ENCODE measurements around the gene RPTOR.

The RPTOR gene

GRCh38 chr17:80912476-80912875, 367.8 kb downstream of the RPTOR start:
- Histone ChIP-seq H3K27me3 (ENCODE audit: low read depth, low read length) (no peaks in the 10 kb centered on the region), H3K9me3 (ENCODE audit: control insufficient read depth in 1 of 2, low read length in 2 of 2) (no peaks in the 10 kb centered on the region), H3K36me3 (ENCODE audit: control insufficient read depth in 1 of 2, insufficient read depth in 2 of 2, low read length in 2 of 2) (peaks cover 33 to 62% of the 10 kb centered on the region in 2 donors), H3K4me1 (ENCODE audit: control insufficient read depth in 1 of 2, insufficient read depth in 2 of 2, low read length in 2 of 2) (no peaks in the 10 kb centered on the region), H3K27ac (ENCODE audit: low read length) (no peak overlapping the region), H3K4me3 (ENCODE audit: low read depth in 1 of 2, low read length in 2 of 2) (no peak overlapping the region)

- Histone ChIP-seq H3K36me3 (ENCODE audit: control insufficient read depth in 1 of 2, insufficient read depth in 2 of 2, low read length in 2 of 2) (peaks cover 22 to 60% of the 10 kb centered on the region in 2 donors), H3K9me3 (ENCODE audit: control insufficient read depth in 1 of 2, low read length in 2 of 2) (no peaks in the 10 kb centered on the region), H3K4me3 (ENCODE audit: low read depth in 1 of 2, low read length in 2 of 2) (no peak overlapping the region), H3K4me1 (ENCODE audit: control insufficient read depth in 1 of 2, insufficient read depth in 2 of 2, low read length in 2 of 2) (no peaks in the 10 kb centered on the region), H3K27ac (ENCODE audit: low read length) (no peak overlapping the region), H3K27me3 (ENCODE audit: low read depth, low read length) (no peaks in the 10 kb centered on the region)
Observed at GRCh38 chr17:80913928-80914821, 369.5 kb downstream of the RPTOR start.

GRCh38 chr17:80916246-80916645, 371.6 kb downstream of the RPTOR start:
- Histone ChIP-seq H3K27ac (ENCODE audit: low read length) (no peak overlapping the region), H3K4me3 (ENCODE audit: low read depth in 1 of 2, low read length in 2 of 2) (no peak overlapping the region), H3K36me3 (ENCODE audit: control insufficient read depth in 1 of 2, insufficient read depth in 2 of 2, low read length in 2 of 2) (peaks cover 10 to 51% of the 10 kb centered on the region in 2 donors), H3K9me3 (ENCODE audit: control insufficient read depth in 1 of 2, low read length in 2 of 2) (no peaks in the 10 kb centered on the region), H3K4me1 (ENCODE audit: control insufficient read depth in 1 of 2, insufficient read depth in 2 of 2, low read length in 2 of 2) (no peaks in the 10 kb centered on the region), H3K27me3 (ENCODE audit: low read depth, low read length) (no peaks in the 10 kb centered on the region)

GRCh38 chr17:80917716-80918560, 373.3 kb downstream of the RPTOR start:
- Histone ChIP-seq H3K9me3 (ENCODE audit: control insufficient read depth in 1 of 2, low read length in 2 of 2) (no peaks in the 10 kb centered on the region), H3K27ac (ENCODE audit: low read length) (no peak overlapping the region), H3K27me3 (ENCODE audit: low read depth, low read length) (no peaks in the 10 kb centered on the region), H3K36me3 (ENCODE audit: control insufficient read depth in 1 of 2, insufficient read depth in 2 of 2, low read length in 2 of 2) (peaks cover 5 to 49% of the 10 kb centered on the region in 2 donors), H3K4me1 (ENCODE audit: control insufficient read depth in 1 of 2, insufficient read depth in 2 of 2, low read length in 2 of 2) (no peaks in the 10 kb centered on the region), H3K4me3 (ENCODE audit: low read depth in 1 of 2, low read length in 2 of 2) (no peak overlapping the region)

GRCh38 chr17:80918731-80919130, 374.1 kb downstream of the RPTOR start:
- no peaks in the 10 kb centered on the region for H3K9me3 ChIP-seq (ENCODE audit: control insufficient read depth in 1 of 2, low read length in 2 of 2)
- H3K4me3 ChIP-seq (ENCODE audit: low read depth in 1 of 2, low read length in 2 of 2), result no peak overlapping the region
- H3K36me3 ChIP-seq (ENCODE audit: control insufficient read depth in 1 of 2, insufficient read depth in 2 of 2, low read length in 2 of 2), result peaks cover 10 to 53% of the 10 kb centered on the region in 2 donors
- no peak overlapping the region for H3K27ac ChIP-seq (ENCODE audit: low read length)
- H3K4me1 ChIP-seq (ENCODE audit: control insufficient read depth in 1 of 2, insufficient read depth in 2 of 2, low read length in 2 of 2), result no peaks in the 10 kb centered on the region
- no peaks in the 10 kb centered on the region for H3K27me3 ChIP-seq (ENCODE audit: low read depth, low read length)

- Histone ChIP-seq H3K9me3 (ENCODE audit: control insufficient read depth in 1 of 2, low read length in 2 of 2) (no peaks in the 10 kb centered on the region), H3K27ac (ENCODE audit: low read length) (no peak overlapping the region), H3K36me3 (ENCODE audit: control insufficient read depth in 1 of 2, insufficient read depth in 2 of 2, low read length in 2 of 2) (peaks cover 10 to 54% of the 10 kb centered on the region in 2 donors), H3K4me3 (ENCODE audit: low read depth in 1 of 2, low read length in 2 of 2) (no peak overlapping the region), H3K27me3 (ENCODE audit: low read depth, low read length) (no peaks in the 10 kb centered on the region), H3K4me1 (ENCODE audit: control insufficient read depth in 1 of 2, insufficient read depth in 2 of 2, low read length in 2 of 2) (no peaks in the 10 kb centered on the region)
Observed at GRCh38 chr17:80919331-80920311, 375.0 kb downstream of the RPTOR start.

- no peaks in the 10 kb centered on the region for H3K9me3 ChIP-seq (ENCODE audit: control insufficient read depth in 1 of 2, low read length in 2 of 2)
- H3K27me3 ChIP-seq (ENCODE audit: low read depth, low read length), result no peaks in the 10 kb centered on the region
- H3K4me1 ChIP-seq (ENCODE audit: control insufficient read depth in 1 of 2, insufficient read depth in 2 of 2, low read length in 2 of 2), result no peaks in the 10 kb centered on the region
- H3K27ac ChIP-seq (ENCODE audit: low read length), result no peak overlapping the region
- peaks cover 13 to 59% of the 10 kb centered on the region in 2 donors for H3K36me3 ChIP-seq (ENCODE audit: control insufficient read depth in 1 of 2, insufficient read depth in 2 of 2, low read length in 2 of 2)
- no peak overlapping the region for H3K4me3 ChIP-seq (ENCODE audit: low read depth in 1 of 2, low read length in 2 of 2)
Observed at GRCh38 chr17:80920441-80920840, 375.8 kb downstream of the RPTOR start.

GRCh38 chr17:80921159-80921558, 376.5 kb downstream of the RPTOR start:
- Histone ChIP-seq H3K27me3 (ENCODE audit: low read depth, low read length) (no peaks in the 10 kb centered on the region), H3K4me1 (ENCODE audit: control insufficient read depth in 1 of 2, insufficient read depth in 2 of 2, low read length in 2 of 2) (no peaks in the 10 kb centered on the region), H3K9me3 (ENCODE audit: control insufficient read depth in 1 of 2, low read length in 2 of 2) (no peaks in the 10 kb centered on the region), H3K36me3 (ENCODE audit: control insufficient read depth in 1 of 2, insufficient read depth in 2 of 2, low read length in 2 of 2) (peaks cover 17 to 62% of the 10 kb centered on the region in 2 donors), H3K4me3 (ENCODE audit: low read depth in 1 of 2, low read length in 2 of 2) (no peak overlapping the region), H3K27ac (ENCODE audit: low read length) (no peak overlapping the region)

- no peak overlapping the region for H3K27ac ChIP-seq (ENCODE audit: low read length)
- H3K36me3 ChIP-seq (ENCODE audit: control insufficient read depth in 1 of 2, insufficient read depth in 2 of 2, low read length in 2 of 2), result peaks cover 16 to 66% of the 10 kb centered on the region in 2 donors
- H3K27me3 ChIP-seq (ENCODE audit: low read depth, low read length), result no peaks in the 10 kb centered on the region
- H3K4me3 ChIP-seq (ENCODE audit: low read depth in 1 of 2, low read length in 2 of 2), result no peak overlapping the region
- no peaks in the 10 kb centered on the region for H3K4me1 ChIP-seq (ENCODE audit: control insufficient read depth in 1 of 2, insufficient read depth in 2 of 2, low read length in 2 of 2)
- H3K9me3 ChIP-seq (ENCODE audit: control insufficient read depth in 1 of 2, low read length in 2 of 2), result no peaks in the 10 kb centered on the region
Observed at GRCh38 chr17:80921741-80922579, 377.3 kb downstream of the RPTOR start.

- Histone ChIP-seq H3K27ac (ENCODE audit: low read length) (no peak overlapping the region), H3K36me3 (ENCODE audit: control insufficient read depth in 1 of 2, insufficient read depth in 2 of 2, low read length in 2 of 2) (peaks cover 16 to 68% of the 10 kb centered on the region in 2 donors), H3K4me1 (ENCODE audit: control insufficient read depth in 1 of 2, insufficient read depth in 2 of 2, low read length in 2 of 2) (no peaks in the 10 kb centered on the region), H3K27me3 (ENCODE audit: low read depth, low read length) (no peaks in the 10 kb centered on the region), H3K9me3 (ENCODE audit: control insufficient read depth in 1 of 2, low read length in 2 of 2) (no peaks in the 10 kb centered on the region), H3K4me3 (ENCODE audit: low read depth in 1 of 2, low read length in 2 of 2) (no peak overlapping the region)
Observed at GRCh38 chr17:80922580-80923160, 378.0 kb downstream of the RPTOR start.

Measured in muscle layer of duodenum (tissue), 2 donors.